Femur (tissue), 1 donor: ENCODE results near the gene RXFP1.

Source experiments
- DNase-seq: peaks from one replicate; pipeline ENCODE4 v3.0.0-alpha.2; 2017

Gene RXFP1

GRCh38 chr4:158521484-158522088 lies at the start of gene RXFP1:
Gene RXFP1 (plus strand): TSS chr4:158521882. CDS start chr4:158521977, 95 bp downstream.
- no peak for DNase-seq

GRCh38 chr4:158481811-158482210 lies 39.9 kb upstream of the RXFP1 start:
- no peak for DNase-seq

- DNase-seq: no peak
Observed at GRCh38 chr4:158484173-158484885, 37.4 kb upstream of the RXFP1 start.

- DNase-seq: no peak
Observed at GRCh38 chr4:158490629-158491028, 31.1 kb upstream of the RXFP1 start.

- DNase-seq: no peak
Observed at GRCh38 chr4:158492391-158492790, 29.3 kb upstream of the RXFP1 start.

GRCh38 chr4:158496030-158496741 lies 25.5 kb upstream of the RXFP1 start:
- DNase-seq: no peak

- DNase-seq: no peak
Observed at GRCh38 chr4:158500054-158500453, 21.6 kb upstream of the RXFP1 start.

- DNase-seq: no peak
Observed at GRCh38 chr4:158513256-158513655, 8.4 kb upstream of the RXFP1 start.

GRCh38 chr4:158519226-158519625 lies 2.5 kb upstream of the RXFP1 start:
- no peak for DNase-seq

- DNase-seq: no peak
Observed at GRCh38 chr4:158523990-158524535, 2.4 kb downstream of the RXFP1 start.

GRCh38 chr4:158527516-158527915 lies 5.8 kb downstream of the RXFP1 start:
- DNase-seq: no peak

- no peak for DNase-seq
Observed at GRCh38 chr4:158529505-158529904, 7.8 kb downstream of the RXFP1 start.

- no peak for DNase-seq
Observed at GRCh38 chr4:158530381-158530780, 8.7 kb downstream of the RXFP1 start.

- no peak for DNase-seq
Observed at GRCh38 chr4:158530898-158531297, 9.2 kb downstream of the RXFP1 start.

- DNase-seq: no peak
Observed at GRCh38 chr4:158532556-158533231, 11.0 kb downstream of the RXFP1 start.

- no peak for DNase-seq
Observed at GRCh38 chr4:158534727-158535126, 13.0 kb downstream of the RXFP1 start.

- no peak for DNase-seq
Observed at GRCh38 chr4:158535130-158535614, 13.5 kb downstream of the RXFP1 start.

- no peak for DNase-seq
Observed at GRCh38 chr4:158536833-158537232, 15.2 kb downstream of the RXFP1 start.

GRCh38 chr4:158538176-158538575 lies 16.5 kb downstream of the RXFP1 start:
- no peak for DNase-seq

- DNase-seq: no peak
Observed at GRCh38 chr4:158538911-158539310, 17.2 kb downstream of the RXFP1 start.

- DNase-seq: no peak
Observed at GRCh38 chr4:158540125-158540907, 18.6 kb downstream of the RXFP1 start.

- no peak for DNase-seq
Observed at GRCh38 chr4:158541506-158541905, 19.8 kb downstream of the RXFP1 start.
